Psoas muscle (tissue), 8 donors: ENCODE data around the gene OR4D1. TPM values are rescaled to one million over a fixed set of nuclear protein-coding genes. Genes with fewer than 3 reads are reported as not detected.

Experiments
- ATAC-seq, 4 donors: fragments of 200-7000 bp; cut with Tn5 transposase; one replicate each; pipeline ENCODE4 v1.9.1; 2020; ENCODE audit warnings: moderate library complexity in 3 of 4, mild to moderate bottlenecking in 2 of 4
- DNase-seq, 2 donors: peaks; one replicate each; pipeline ENCODE4 v3.0.0-alpha.2; 2020
- H3K27ac ChIP-seq: fragments of 200-600 bp; one replicate; pipeline ENCODE4 v1.8.0; 2022
- H3K27me3 ChIP-seq, 3 donors: fragments of 200-600 bp in 1 of 3; one replicate each; pipeline versions ENCODE4 v1.6.1 to v1.8.0; 2013 to 2022; ENCODE audit warnings: low read length in 2 of 3, mild to moderate bottlenecking in 2 of 3, moderate library complexity in 1 of 3; ENCODE audit not compliant: insufficient read depth in 3 of 3
- H3K36me3 ChIP-seq, 2 donors: fragments of 200-600 bp in 1 of 2; one replicate each; pipeline versions ENCODE4 v1.6.1 to v1.8.0; 2013 to 2022; ENCODE audit warnings: low read depth in 1 of 2, mild to moderate bottlenecking in 1 of 2, moderate library complexity in 1 of 2; ENCODE audit not compliant: insufficient read depth in 1 of 2
- H3K4me1 ChIP-seq: fragments of 200-600 bp; one replicate; pipeline ENCODE4 v1.8.0; 2022
- H3K4me3 ChIP-seq: fragments of 200-600 bp; one replicate; pipeline ENCODE4 v1.8.0; 2022; ENCODE audit warnings: mild to moderate bottlenecking
- H3K9me3 ChIP-seq: fragments of 200-600 bp; one replicate; pipeline ENCODE4 v1.8.0; 2022
- CTCF ChIP-seq: fragments of 200-600 bp; IDR thresholded peaks from one replicate; pipeline ENCODE4 v1.8.0; 2022; ENCODE audit warnings: antibody characterized with exemption
- WGBS, 3 donors: extraction: QIAGEN DNeasy Blood & Tissue Kit; methylation state at CpG; one replicate each; pipeline versions ENCODE4 v1.1.6 to v1.1.7; 2013; 5-methylcytosine and 5-hydroxymethylcytosine counted together
- intact Hi-C, 2 donors: fragments of 100-400 bp; cut with DNase I; formaldehyde crosslinking; loops; one replicate each; pipeline versions ENCODE4 v1.11.0 to v1.14.2; 2022
- polyA plus RNA-seq, 3 donors: library from polyadenylated mRNA; stranded (reverse); fragments of 200-250 nt; gene quantifications; one replicate each; pipeline ENCODE4 v1.2.3, GENCODE V29; 2013
- total RNA-seq, 4 donors: library from RNA; stranded (reverse); fragmentation: NEBNext Ultra II Directional in 2 of 4; extraction: Animal tissue kit (Norgen Biotek cat#: 25700) in 2 of 4; gene quantifications; one replicate each; pipeline versions ENCODE4 v1.2.1 to v1.2.4, GENCODE V29; 2021 to 2023
- donor health status: healthy with polysubstance abuse.
- donor health status: DM: no; HTN: no; CAD: no; lungs with moderate emphysema.
- donor health status: Bipolar disorder and iron deficiency.
- donor health status: healthy.
- donor health status: DM: yes; HTN: yes; CAD: no.
- donor health status: DM: no; HTN: no; CAD: no.
- donor health status: DM: no; HTN: no; CAD: no.
- donor health status: DM: yes; HTN: yes; CAD: no.

OR4D1 gene
- total and polyA plus RNA-seq, 7 donors: 0.03 TPM; not detected in 5

- 73 to 86% (median 84%) methylated on average over 2 to 5 of the region's 5 CpGs for WGBS, 3 donors
- H3K36me3 ChIP-seq: peaks cover 5 to 44% of the 10 kb centered on the region in 2 donors
These were observed 56.6 kb downstream of the OR4D1 start for GRCh38 chr17:58204796-58205195.

GRCh38 chr17:58205936-58206335, 57.8 kb downstream of the OR4D1 start:
- DNase-seq: no peak
- Histone ChIP-seq H3K9me3 (no peaks in the 10 kb centered on the region), H3K36me3 (peaks cover 13 to 55% of the 10 kb centered on the region in 2 donors), H3K4me1 (no peaks in the 10 kb centered on the region), H3K27ac (no peak overlapping the region), H3K4me3 (no peak overlapping the region), H3K27me3 (no peaks in the 10 kb centered on the region)
- intact Hi-C loops: no loop called here
- WGBS, 3 donors: 88 to 91% (median 89%) methylated on average over 11 of the region's 11 CpGs
- TF ChIP-seq CTCF: no peak
- no peak for ATAC-seq

More at GRCh38 chr17:58204796-58205195, 56.6 kb downstream of the OR4D1 start:
- Histone ChIP-seq H3K4me1 (no peaks in the 10 kb centered on the region), H3K4me3 (no peak overlapping the region), H3K27me3 (no peaks in the 10 kb centered on the region), H3K27ac (no peak overlapping the region), H3K9me3 (no peaks in the 10 kb centered on the region)
- ATAC-seq: no peak
- intact Hi-C loops: no loop called here
- no peak for TF ChIP-seq CTCF
- no peak for DNase-seq

GRCh38 chr17:58207451-58207850, 59.3 kb downstream of the OR4D1 start:
- ATAC-seq: no peak
- Histone ChIP-seq H3K4me3 (no peak overlapping the region), H3K27me3 (no peaks in the 10 kb centered on the region), H3K9me3 (no peaks in the 10 kb centered on the region), H3K36me3 (peaks cover 13 to 70% of the 10 kb centered on the region in 2 donors), H3K27ac (no peak overlapping the region), H3K4me1 (no peaks in the 10 kb centered on the region)
- intact Hi-C loops: no loop called here
- DNase-seq: no peak
- 69 to 85% (median 77%) methylated on average over 3 of the region's 3 CpGs for WGBS, 3 donors
- no peak for TF ChIP-seq CTCF

- no peaks in the 10 kb centered on the region for H3K27me3 ChIP-seq
- WGBS, 3 donors: 91 to 95% (median 93%) methylated on average over 4 to 5 of the region's 5 CpGs
These were observed 60.2 kb downstream of the OR4D1 start for GRCh38 chr17:58208344-58208743.

More at GRCh38 chr17:58208344-58208743, 60.2 kb downstream of the OR4D1 start:
- TF ChIP-seq CTCF: no peak
- Histone ChIP-seq H3K4me1 (no peaks in the 10 kb centered on the region), H3K4me3 (no peak overlapping the region), H3K9me3 (no peaks in the 10 kb centered on the region), H3K36me3 (peaks cover 16 to 79% of the 10 kb centered on the region in 2 donors), H3K27ac (no peak overlapping the region)
- ATAC-seq (no peak), DNase-seq (no peak)
- intact Hi-C loops: no loop called here

Other genes with a start within 250 kb of the OR4D1 start
- 10 to 100 TPM; 31.1 to 67.2 (median 47.4) TPM for gene CUEDC1, start 193.0 kb upstream of the OR4D1 start, total RNA-seq
- 10 to 100 TPM; 28.0 to 56.5 (median 46.4) TPM for gene CUEDC1, start 193.0 kb upstream of the OR4D1 start, polyA plus RNA-seq
- 10 to 100 TPM; 45.7 to 92.5 (median 70.7) TPM for gene VEZF1, start 160.1 kb upstream of the OR4D1 start, total RNA-seq
- 10 to 100 TPM; 30.6 to 50.5 (median 36.6) TPM for gene VEZF1, start 160.1 kb upstream of the OR4D1 start, polyA plus RNA-seq
- 100 to 1,000 TPM in 2 of 4 donors, 10 to 100 TPM in 2; 71.2 to 141 (median 100) TPM for gene SRSF1, start 141.1 kb upstream of the OR4D1 start, total RNA-seq
- gene SRSF1, start 141.1 kb upstream of the OR4D1 start, polyA plus RNA-seq: 100 to 1,000 TPM in 1 of 3 donors, 10 to 100 TPM in 2; 61.2 to 128 (median 93.7) TPM
- 10 to 100 TPM; 45.5 to 51.1 (median 47.2) TPM for gene DYNLL2, start 65.0 kb upstream of the OR4D1 start, total RNA-seq
- gene DYNLL2, start 65.0 kb upstream of the OR4D1 start, polyA plus RNA-seq: 10 to 100 TPM; 28.9 to 84.3 (median 44.0) TPM
- gene OR4D2, start 18.6 kb downstream of the OR4D1 start, total RNA-seq: not detected
- gene OR4D2, start 18.6 kb downstream of the OR4D1 start, polyA plus RNA-seq: not detected
- gene EPX, start 44.3 kb downstream of the OR4D1 start, total RNA-seq: under 1 TPM in 1 of 4 donors, not detected in 3; 0.12 TPM
- gene EPX, start 44.3 kb downstream of the OR4D1 start, polyA plus RNA-seq: not detected
- 1 to 10 TPM; 5.5 to 6.9 (median 6.0) TPM for gene MKS1, start 70.9 kb downstream of the OR4D1 start, total RNA-seq
- 1 to 10 TPM; 4.2 to 4.7 (median 4.4) TPM for gene MKS1, start 70.9 kb downstream of the OR4D1 start, polyA plus RNA-seq
- gene LPO, start 90.2 kb downstream of the OR4D1 start, total RNA-seq: not detected
- gene LPO, start 90.2 kb downstream of the OR4D1 start, polyA plus RNA-seq: under 1 TPM in 1 of 3 donors, not detected in 2; 0.01 TPM
- gene MPO, start 132.6 kb downstream of the OR4D1 start, total RNA-seq: under 1 TPM; 0.38 to 0.95 (median 0.57) TPM
- under 1 TPM; 0.11 to 0.26 (median 0.14) TPM for gene MPO, start 132.6 kb downstream of the OR4D1 start, polyA plus RNA-seq
- gene TSPOAP1, start 180.4 kb downstream of the OR4D1 start, total RNA-seq: 1 to 10 TPM; 2.3 to 6.6 (median 4.4) TPM
- 1 to 10 TPM in 2 of 3 donors, under 1 TPM in 1; 0.40 to 2.1 (median 1.2) TPM for gene TSPOAP1, start 180.4 kb downstream of the OR4D1 start, polyA plus RNA-seq
- gene SUPT4H1, start 203.8 kb downstream of the OR4D1 start, total RNA-seq: 10 to 100 TPM; 52.1 to 58.9 (median 56.2) TPM
- 10 to 100 TPM; 56.6 to 86.8 (median 71.3) TPM for gene SUPT4H1, start 203.8 kb downstream of the OR4D1 start, polyA plus RNA-seq